Stomach (tissue), 4 donors: ENCODE results near the gene RAPGEF1.

Experiments
- CTCF ChIP-seq, 7 experiments: fragments of 450-650 bp in 4 of 7; fragments of 200-600 bp in 3 of 7; sonication (generic) in 3 of 7; IDR thresholded peaks; one replicate each; pipeline ENCODE4 v1.5.1; 2016 to 2019; ENCODE audit warnings: antibody characterized with exemption in 7 of 7, control low read depth in 2 of 7, mild to moderate bottlenecking in 1 of 7
- EP300 ChIP-seq: sonication (generic); formaldehyde crosslinking; IDR thresholded peaks from one replicate; pipeline ENCODE4 v1.6.1; 2017; ENCODE audit warnings: antibody characterized with exemption
- POLR2A ChIP-seq, 4 donors: fragments of 450-650 bp; IDR thresholded peaks; one replicate each; pipeline ENCODE4 v1.6.1; 2016; ENCODE audit warnings: antibody characterized with exemption in 4 of 4, control low read depth in 2 of 4, mild to moderate bottlenecking in 1 of 4, moderate library complexity in 1 of 4
- POLR2AphosphoS5 ChIP-seq, 3 donors: sonication (generic); formaldehyde crosslinking; IDR thresholded peaks; one replicate each; pipeline ENCODE4 v1.6.1; 2016; ENCODE audit warnings: antibody characterized with exemption in 3 of 3

DNA sequence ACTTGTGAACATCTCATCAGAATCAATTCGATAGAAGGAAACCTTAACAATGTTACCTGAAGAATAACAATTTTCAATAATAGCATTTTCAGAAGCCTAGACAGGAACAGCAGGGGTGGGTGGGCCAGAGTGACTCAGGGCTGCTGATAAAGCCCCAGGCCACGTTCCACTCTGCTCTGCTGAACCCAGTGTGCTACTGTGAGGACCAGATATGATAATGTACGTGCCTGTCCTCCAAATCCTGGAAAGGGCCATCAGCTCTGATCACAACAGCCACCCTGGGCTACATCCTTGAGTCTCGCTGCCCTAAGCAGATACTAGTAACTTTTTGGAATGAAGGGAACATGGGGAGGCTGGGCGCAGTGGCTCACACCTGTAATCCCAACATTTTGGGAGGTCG lies 103.3 kb downstream of the RAPGEF1 start:
- TF ChIP-seq POLR2A (IDR thresholded peaks at IDR 0.05) (no peak), CTCF (IDR thresholded peaks at IDR 0.05) (no peak), EP300 (no peak), POLR2AphosphoS5 (IDR thresholded peaks at IDR 0.05) (no peak)
